Activated CD4-positive, alpha-beta memory T cell treated with anti-CD3 and anti-CD28 coated beads for 36 hours (primary cell): ENCODE results near the gene F10. TPM values are rescaled to one million over a fixed set of nuclear protein-coding genes. Genes with fewer than 3 reads are reported as not detected.
"Not testable (repeated sequence)": the region's sequence is repeated elsewhere in the genome, so short reads cannot be mapped to it uniquely, and the experiment has no call there.

ENCODE experiments used
- CTCF ChIA-PET: fragments of 350-600 bp; sonication (Branson Sonifier 250); formaldehyde crosslinking; loops from one replicate; lab custom pipeline; 2021; ENCODE audit warnings: antibody characterized with exemption, inconsistent platforms; lab: Charles Lee
- POLR2A ChIA-PET: fragments of 350-600 bp; sonication (Branson Sonifier 250); formaldehyde crosslinking; loops from one replicate; lab custom pipeline; 2021; ENCODE audit warnings: antibody characterized with exemption; lab: Charles Lee
- DNase-seq: peaks from one replicate; pipeline ENCODE4 v3.0.0-alpha.2; 2020
- H3K27ac Mint-ChIP-seq: one replicate; pipeline ENCODE4 v1.8.0; 2021; ENCODE audit warnings: mixed read lengths
- H3K27me3 Mint-ChIP-seq: one replicate; pipeline ENCODE4 v1.8.0; 2021; ENCODE audit warnings: mixed read lengths
- H3K36me3 Mint-ChIP-seq: one replicate; pipeline ENCODE4 v1.8.0; 2021; ENCODE audit warnings: mixed read lengths
- H3K4me1 Mint-ChIP-seq: one replicate; pipeline ENCODE4 v1.8.0; 2021; ENCODE audit warnings: low read depth, mixed read lengths
- H3K4me3 Mint-ChIP-seq: one replicate; pipeline ENCODE4 v1.8.0; 2021; ENCODE audit warnings: mild to moderate bottlenecking, mixed read lengths
- H3K9me3 Mint-ChIP-seq: one replicate; pipeline ENCODE4 v1.8.0; 2021; ENCODE audit warnings: mixed read lengths
- intact Hi-C: fragments of 100-400 bp; cut with micrococcal nuclease; formaldehyde crosslinking; loops from one replicate; pipeline ENCODE4 v1.15.1; 2023
- total RNA-seq, 2 experiments: library from RNA; stranded (reverse); gene quantifications; one replicate each; pipeline ENCODE4 v1.2.3, GENCODE V29; 2021

F10 gene
- total RNA-seq, result not detected

DNA sequence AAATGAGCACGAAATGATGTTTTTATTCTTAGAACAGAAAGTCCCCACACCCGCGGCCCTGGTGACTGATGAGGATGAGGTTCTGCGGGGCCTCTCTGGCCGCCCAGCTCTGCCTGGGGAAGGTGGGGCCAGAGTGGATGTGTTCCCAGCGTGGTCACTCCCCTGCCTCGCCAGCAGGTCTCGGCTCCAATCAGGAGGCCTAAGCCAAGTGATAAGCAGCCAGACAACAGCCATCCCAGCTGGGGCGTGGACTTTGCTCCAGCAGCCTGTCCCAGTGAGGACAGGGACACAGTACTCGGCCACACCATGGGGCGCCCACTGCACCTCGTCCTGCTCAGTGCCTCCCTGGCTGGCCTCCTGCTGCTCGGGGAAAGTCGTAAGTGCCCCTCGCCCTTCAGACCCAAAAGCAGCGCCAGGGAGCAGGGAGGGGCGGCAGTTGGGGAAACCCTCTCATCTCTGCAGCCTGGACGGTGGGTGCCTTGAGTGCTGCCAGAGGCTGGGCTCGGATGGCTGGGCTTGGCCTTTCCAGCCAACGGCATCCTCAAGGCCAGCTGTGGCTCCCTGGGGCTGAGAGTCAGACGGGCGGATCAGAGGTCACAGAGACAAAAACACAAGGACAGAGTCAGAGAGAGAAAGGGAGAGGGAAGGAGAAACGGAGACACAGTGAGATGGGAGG, at the start of gene F10:
Gene F10, plus strand, starts transcription at position 250 of the 676 bp plus-strand sequence. Its CDS starts 57 bp downstream, at position 307.
- intact Hi-C loops, result no loop called here
- no peak within 1 kb of the TSS for H3K27ac Mint-ChIP-seq
- ChIA-PET POLR2A (no interaction called here), CTCF (no interaction called here)
- no peaks in the 10 kb centered on the region for H3K4me1 Mint-ChIP-seq
- no peak within 1 kb of the TSS for H3K4me3 Mint-ChIP-seq
- H3K36me3 Mint-ChIP-seq, result no peaks in the 10 kb centered on the region
- no peak for DNase-seq
- H3K9me3 Mint-ChIP-seq, result no peaks in the 10 kb centered on the region
- H3K27me3 Mint-ChIP-seq, result peaks cover under 1% of the 10 kb centered on the region

- H3K27me3 Mint-ChIP-seq, result no peaks in the 10 kb centered on the region
- CTCF ChIA-PET, result no interaction called here
- peaks cover 21% of the 10 kb centered on the region for H3K36me3 Mint-ChIP-seq
- POLR2A ChIA-PET, result no interaction called here
- no peak overlapping the region for H3K27ac Mint-ChIP-seq
- intact Hi-C loops, result no loop called here
- DNase-seq, result no peak
- H3K9me3 Mint-ChIP-seq, result peaks cover 16% of the 10 kb centered on the region
- no peaks in the 10 kb centered on the region for H3K4me1 Mint-ChIP-seq
- no peak overlapping the region for H3K4me3 Mint-ChIP-seq
Observed at GRCh38 chr13:113073942-113074341, 48.7 kb upstream of the F10 start.

- Mint-ChIP-seq H3K36me3 (peaks cover 21% of the 10 kb centered on the region), H3K4me3 (no peak overlapping the region), H3K4me1 (no peaks in the 10 kb centered on the region), H3K9me3 (peaks cover 16% of the 10 kb centered on the region), H3K27ac (no peak overlapping the region), H3K27me3 (no peaks in the 10 kb centered on the region)
- intact Hi-C loops, result no loop called here
- POLR2A ChIA-PET, result no interaction called here
- CTCF ChIA-PET, result no interaction called here
- no peak for DNase-seq
Observed at GRCh38 chr13:113074401-113074800, 48.2 kb upstream of the F10 start.

GRCh38 chr13:113074876-113075275, 47.7 kb upstream of the F10 start:
- ChIA-PET POLR2A (no interaction called here), CTCF (interaction anchor here (0.7 kb wide), 1 partner anchor 45 kb away, joined by 3 read pairs; no protein-coding TSS in a partner anchor)
- H3K4me3 Mint-ChIP-seq, result no peak overlapping the region
- H3K27ac Mint-ChIP-seq, result no peak overlapping the region
- intact Hi-C loops, result no loop called here
- H3K27me3 Mint-ChIP-seq, result no peaks in the 10 kb centered on the region
- no peaks in the 10 kb centered on the region for H3K4me1 Mint-ChIP-seq
- DNase-seq, result no peak
- H3K9me3 Mint-ChIP-seq, result peaks cover 16% of the 10 kb centered on the region
- H3K36me3 Mint-ChIP-seq, result peaks cover 21% of the 10 kb centered on the region

- Mint-ChIP-seq H3K4me1 (no peaks in the 10 kb centered on the region), H3K4me3 (no peak overlapping the region), H3K27ac (no peak overlapping the region), H3K27me3 (no peaks in the 10 kb centered on the region), H3K9me3 (peaks cover 16% of the 10 kb centered on the region), H3K36me3 (peaks cover 21% of the 10 kb centered on the region)
- intact Hi-C loops, result no loop called here
- POLR2A ChIA-PET, result no interaction called here
- CTCF ChIA-PET, result no interaction called here
- DNase-seq, result no peak
Observed at GRCh38 chr13:113075711-113076110, 46.9 kb upstream of the F10 start.

DNA sequence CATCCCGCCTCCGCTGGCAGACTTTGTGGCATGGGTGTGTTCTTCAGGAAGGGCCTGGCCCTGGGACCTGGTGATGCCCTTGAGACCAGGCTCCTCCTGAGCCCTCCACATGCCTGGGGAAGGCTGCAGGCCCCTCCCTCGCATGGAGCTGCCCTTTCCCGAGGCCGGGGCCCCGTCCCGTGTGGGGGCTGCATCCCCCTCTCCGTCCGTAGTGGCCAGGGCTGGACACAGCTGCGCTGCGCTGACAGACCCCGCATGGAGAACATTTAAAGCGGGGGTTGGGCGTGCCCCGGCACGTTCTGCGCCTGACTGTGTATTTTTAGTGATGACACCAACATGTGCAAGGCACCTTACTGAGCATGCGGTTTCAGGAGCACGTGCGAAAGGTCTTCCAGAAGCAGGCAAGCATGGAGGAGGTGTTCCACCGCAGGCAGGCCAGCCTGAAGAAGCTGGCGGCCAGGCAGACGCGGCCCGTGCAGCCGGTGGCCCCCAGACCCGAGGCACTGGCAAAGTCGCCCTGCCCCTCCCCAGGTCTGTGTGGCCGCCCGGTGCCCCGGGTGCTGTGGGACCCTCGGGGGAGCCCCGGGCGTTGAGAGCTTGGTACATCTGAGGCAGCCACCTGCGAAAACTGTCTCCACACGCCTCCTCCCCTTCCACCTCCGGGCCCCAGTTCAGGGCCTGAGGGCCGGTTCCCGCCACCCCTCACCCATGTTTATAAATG, 45.8 kb upstream of the F10 start:
- Mint-ChIP-seq H3K9me3 (peaks cover 7% of the 10 kb centered on the region), H3K4me1 (no peaks in the 10 kb centered on the region), H3K36me3 (peaks cover 12% of the 10 kb centered on the region), H3K27ac (no peak overlapping the region), H3K27me3 (no peaks in the 10 kb centered on the region), H3K4me3 (no peak overlapping the region)
- ChIA-PET CTCF (no interaction called here), POLR2A (no interaction called here)
- intact Hi-C loops, result no loop called here
- no peak for DNase-seq

GRCh38 chr13:113077566-113077952, 45.0 kb upstream of the F10 start:
- DNase-seq, result no peak
- H3K27ac Mint-ChIP-seq, result no peak overlapping the region
- POLR2A ChIA-PET, result no interaction called here
- H3K36me3 Mint-ChIP-seq, result peaks cover 12% of the 10 kb centered on the region
- CTCF ChIA-PET, result no interaction called here
- peaks cover 2% of the 10 kb centered on the region for H3K9me3 Mint-ChIP-seq
- H3K27me3 Mint-ChIP-seq, result no peaks in the 10 kb centered on the region
- H3K4me3 Mint-ChIP-seq, result no peak overlapping the region
- intact Hi-C loops, result no loop called here
- no peaks in the 10 kb centered on the region for H3K4me1 Mint-ChIP-seq

- Mint-ChIP-seq H3K9me3 (no peaks in the 10 kb centered on the region), H3K4me3 (no peak overlapping the region), H3K4me1 (no peaks in the 10 kb centered on the region), H3K27me3 (no peaks in the 10 kb centered on the region), H3K36me3 (peaks cover 9% of the 10 kb centered on the region), H3K27ac (no peak overlapping the region)
- CTCF ChIA-PET, result no interaction called here
- DNase-seq, result no peak
- intact Hi-C loops, result no loop called here
- POLR2A ChIA-PET, result no interaction called here
Observed at GRCh38 chr13:113077953-113078901, 44.4 kb upstream of the F10 start.

DNA sequence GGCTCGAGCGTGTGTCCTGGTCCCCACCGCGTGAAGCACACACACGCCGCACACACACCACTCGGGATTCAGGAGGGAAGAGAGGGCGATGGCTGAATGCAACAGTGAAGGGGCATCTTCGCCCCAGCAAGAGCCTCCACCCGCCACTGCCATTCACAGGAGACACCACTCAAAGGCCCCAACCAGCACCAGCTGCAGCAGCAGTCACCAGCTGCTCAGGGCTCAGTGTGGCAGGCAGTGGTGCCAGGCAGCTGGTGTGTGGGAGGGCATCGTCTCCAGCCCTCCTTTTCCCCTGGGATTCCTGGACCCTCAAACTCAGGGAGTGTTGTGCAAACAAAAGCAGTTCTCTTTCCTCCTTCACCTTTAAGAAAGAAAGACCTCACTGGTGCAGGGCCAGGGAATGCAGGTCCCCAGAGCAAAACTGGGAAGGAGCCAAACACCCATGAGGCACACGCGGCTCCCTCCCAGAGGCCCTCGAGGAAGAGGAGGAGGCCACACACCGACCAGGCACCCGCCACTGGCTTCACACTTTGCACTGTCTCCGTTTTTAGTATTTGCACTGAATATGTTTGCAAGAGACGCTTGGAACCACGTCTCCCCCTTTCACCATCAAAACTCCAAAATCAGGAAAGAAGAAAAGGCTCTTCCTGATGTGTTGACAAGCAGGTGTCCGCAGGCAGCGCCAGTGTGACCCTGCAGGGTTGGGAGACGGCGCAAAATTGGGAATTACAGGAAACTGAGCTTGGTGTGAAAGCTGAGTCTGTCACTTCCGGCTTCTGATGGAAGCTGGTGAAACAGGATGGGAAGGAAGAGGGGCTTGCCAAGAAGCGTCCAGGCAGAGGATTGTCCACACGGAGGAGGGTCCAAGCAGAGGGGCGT, 43.5 kb upstream of the F10 start:
- Mint-ChIP-seq H3K4me1 (no peaks in the 10 kb centered on the region), H3K36me3 (peaks cover 10% of the 10 kb centered on the region), H3K27me3 (no peaks in the 10 kb centered on the region), H3K9me3 (no peaks in the 10 kb centered on the region), H3K4me3 (no peak overlapping the region), H3K27ac (no peak overlapping the region)
- intact Hi-C loops, result no loop called here
- DNase-seq, result no peak
- POLR2A ChIA-PET, result no interaction called here
- CTCF ChIA-PET, result interaction anchor here (1.0 kb wide), 1 partner anchor 24 kb away, joined by 3 read pairs; no protein-coding TSS in a partner anchor

DNA sequence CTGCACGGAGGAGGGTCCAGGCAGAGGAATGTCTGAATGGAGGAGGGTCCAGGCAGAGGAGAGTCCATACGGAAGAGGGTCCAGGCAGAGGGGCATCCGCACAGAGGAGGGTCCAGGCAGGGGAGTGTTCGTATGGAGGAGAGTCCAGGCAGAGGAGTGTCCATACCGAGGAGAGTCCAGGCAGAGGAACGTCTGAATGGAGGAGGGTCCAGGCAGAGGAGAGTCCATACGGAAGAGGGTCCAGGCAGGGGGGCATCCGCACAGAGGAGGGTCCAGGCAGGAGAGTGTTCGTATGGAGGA, 42.9 kb upstream of the F10 start:
- H3K4me1 Mint-ChIP-seq, H3K9me3 Mint-ChIP-seq, H3K4me3 Mint-ChIP-seq, H3K27me3 Mint-ChIP-seq, POLR2A ChIA-PET, H3K36me3 Mint-ChIP-seq, DNase-seq, intact Hi-C loops, H3K27ac Mint-ChIP-seq: not testable (repeated sequence)
- CTCF ChIA-PET, result interaction anchor here (1.0 kb wide), 1 partner anchor 24 kb away, joined by 3 read pairs; no protein-coding TSS in a partner anchor

DNA sequence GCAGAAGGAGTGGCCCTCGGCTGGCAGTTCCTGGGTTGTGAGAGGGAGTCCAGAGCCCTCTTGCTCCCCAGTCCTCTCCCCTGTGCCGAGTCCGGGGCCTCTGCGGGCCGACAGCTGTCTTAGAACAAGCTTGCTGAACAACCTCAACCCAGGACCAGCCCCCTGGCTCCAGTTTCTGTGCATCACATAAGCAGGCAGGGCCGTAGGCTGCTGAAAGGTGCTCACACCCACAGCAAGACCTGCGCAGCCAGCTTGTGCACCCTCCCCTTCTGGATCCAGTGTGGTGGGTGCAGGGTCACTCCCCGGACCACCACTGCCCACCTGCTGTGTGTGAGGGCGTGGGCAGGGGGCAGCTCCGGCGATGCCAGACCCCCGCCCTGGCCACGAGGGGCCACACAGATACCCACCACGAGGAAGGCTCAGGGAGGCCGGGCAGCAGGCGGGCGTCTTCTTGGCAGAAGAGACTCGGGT, 42.2 kb upstream of the F10 start:
- Mint-ChIP-seq H3K9me3 (no peaks in the 10 kb centered on the region), H3K27ac (no peak overlapping the region), H3K4me3 (no peak overlapping the region), H3K4me1 (no peaks in the 10 kb centered on the region), H3K36me3 (peaks cover 8% of the 10 kb centered on the region), H3K27me3 (no peaks in the 10 kb centered on the region)
- ChIA-PET POLR2A (no interaction called here), CTCF (no interaction called here)
- DNase-seq, result no peak
- intact Hi-C loops, result no loop called here
